GM19240 (cell line): Measurements from ENCODE around the gene EMD.

ENCODE experiments used
- DNase-seq: peaks from one replicate; pipeline ENCODE4 v3.0.0; 2011; ENCODE audit warnings: low spot score; ENCODE audit not compliant: insufficient read length

The EMD gene

GRCh38 chrX:154412468-154412867, 33.4 kb downstream of the EMD start:
- no peak for DNase-seq

DNA sequence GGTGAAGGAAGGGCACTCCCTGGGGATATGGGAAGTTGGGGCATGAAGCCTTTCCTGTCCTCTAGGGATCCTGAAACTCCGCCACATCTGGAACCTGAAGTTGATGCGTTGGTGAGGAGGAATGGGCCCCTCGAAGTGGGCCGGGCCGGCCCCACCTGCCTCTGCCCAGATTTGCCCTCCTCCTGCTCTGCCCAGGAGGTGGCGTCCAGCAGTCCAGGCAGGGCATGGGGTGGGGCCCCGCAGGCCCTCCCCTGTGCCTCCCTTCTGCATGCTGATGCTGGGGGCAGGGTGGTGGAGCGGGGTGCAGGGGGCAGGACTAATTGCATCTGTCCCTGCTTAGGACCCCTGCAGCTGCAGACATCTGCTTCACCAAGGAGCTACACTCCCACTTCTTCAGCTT, 34.0 kb downstream of the EMD start:
- DNase-seq = no peak

DNA sequence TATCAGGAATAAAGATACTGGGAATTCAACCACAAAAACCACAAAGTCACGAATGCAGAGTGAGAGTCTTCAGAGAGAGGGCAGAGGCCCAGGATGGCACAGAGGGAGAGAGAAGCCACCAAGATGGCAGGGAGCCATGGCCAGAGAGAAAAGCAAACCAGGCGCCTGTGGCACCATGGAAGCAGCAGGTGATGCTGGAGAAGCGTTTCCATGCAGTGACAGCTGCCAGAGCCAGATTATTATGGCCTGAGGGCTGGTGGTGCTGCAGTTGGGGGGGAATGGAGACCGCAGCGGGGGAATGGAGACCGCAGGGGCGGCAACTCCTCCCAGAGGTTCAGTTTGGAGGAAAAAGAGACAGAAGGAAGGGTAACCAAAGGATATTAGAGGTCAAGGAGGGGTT, 38.1 kb downstream of the EMD start:
- DNase-seq = no peak

DNA sequence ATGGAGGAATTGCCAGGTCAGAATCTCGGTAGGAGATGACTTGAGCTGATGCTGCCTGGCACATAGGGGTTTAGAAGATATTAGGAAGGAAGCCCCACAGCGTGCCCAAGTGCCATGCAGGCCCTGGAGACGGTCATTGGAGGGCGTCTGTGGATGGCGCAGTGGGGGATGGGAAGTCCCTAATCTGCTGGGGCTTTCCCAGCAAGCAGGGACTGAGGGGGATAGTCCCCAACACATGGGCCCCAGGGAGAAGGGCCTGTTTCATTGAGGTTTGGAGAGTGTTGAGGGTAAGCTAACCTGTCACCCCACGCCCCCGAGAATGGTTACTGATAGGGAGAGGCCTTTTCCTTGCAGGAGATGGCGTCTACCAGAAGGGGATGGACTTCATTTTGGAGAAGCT, 40.1 kb downstream of the EMD start:
- no peak for DNase-seq

GRCh38 chrX:154419688-154420401, 40.8 kb downstream of the EMD start:
- DNase-seq = no peak

GRCh38 chrX:154420402-154420756, 41.3 kb downstream of the EMD start:
- no peak for DNase-seq

DNA sequence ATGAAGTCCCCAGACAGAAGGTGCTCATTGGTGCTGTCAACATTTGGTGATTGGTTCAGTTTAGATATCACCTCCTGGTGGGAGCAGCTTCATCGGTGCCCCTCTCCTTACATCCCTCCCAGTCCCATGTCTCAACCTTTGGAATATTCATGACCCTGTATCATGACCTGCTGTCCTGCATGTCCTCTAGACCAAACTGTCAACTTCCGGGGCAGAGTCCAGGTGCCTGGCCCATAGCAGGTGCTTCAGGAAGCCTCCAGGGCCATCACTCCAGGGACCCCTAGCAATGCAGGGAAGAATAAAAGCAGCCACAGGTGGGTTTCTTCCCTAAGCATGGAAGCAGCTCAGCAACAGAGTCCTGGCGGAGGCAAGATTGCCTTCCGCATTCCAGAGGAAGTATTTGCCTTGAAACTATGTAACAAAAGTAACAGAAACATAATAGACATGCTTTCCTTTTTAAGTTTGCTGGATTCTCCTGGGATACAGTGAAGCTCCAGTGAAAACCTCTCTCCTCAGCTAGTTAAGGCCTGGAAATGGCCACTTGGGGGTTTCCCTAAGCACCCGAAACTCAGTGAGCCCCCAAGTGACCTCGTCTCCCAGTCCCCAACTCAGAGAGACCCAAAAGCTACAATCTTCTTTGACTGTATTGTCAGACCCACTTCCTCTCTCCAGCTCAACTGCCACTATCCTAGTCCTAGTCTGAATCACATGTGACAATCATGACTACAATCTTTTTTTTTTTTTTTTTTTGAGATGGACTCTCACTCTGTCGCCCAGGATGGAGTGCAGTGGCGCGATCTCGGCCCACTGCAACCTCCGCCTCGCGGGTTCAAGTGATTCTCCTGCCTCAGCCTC, 48.0 kb downstream of the EMD start:
- DNase-seq = no peak

GRCh38 chrX:154428176-154429171, 49.4 kb downstream of the EMD start, which contains the start of gene ATP6AP1:
Gene ATP6AP1, plus strand, starts transcription at chrX:154428677. Its CDS starts 16 bp downstream, at chrX:154428693.
- peak; percentile 80 for DNase-seq

DNA sequence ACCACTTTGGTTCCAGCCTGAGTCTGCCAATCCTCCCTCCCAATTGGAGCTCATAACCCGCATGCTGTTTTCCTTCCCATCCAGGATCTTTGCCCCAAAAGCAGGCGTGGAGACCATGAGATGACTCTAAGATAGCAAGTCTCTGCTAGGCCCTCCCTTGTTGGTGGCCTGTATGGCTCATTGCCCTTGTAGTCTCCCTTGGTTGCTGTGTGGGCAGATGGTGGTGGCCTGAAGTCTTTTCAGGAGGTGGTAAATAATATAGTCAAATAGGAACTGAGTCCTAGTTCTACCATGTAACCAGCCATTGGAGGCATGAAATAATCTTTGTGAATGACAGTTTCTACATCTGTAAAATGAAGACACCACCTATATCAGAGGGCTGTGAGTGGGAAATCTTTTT, 50.6 kb downstream of the EMD start:
- no peak for DNase-seq

DNA sequence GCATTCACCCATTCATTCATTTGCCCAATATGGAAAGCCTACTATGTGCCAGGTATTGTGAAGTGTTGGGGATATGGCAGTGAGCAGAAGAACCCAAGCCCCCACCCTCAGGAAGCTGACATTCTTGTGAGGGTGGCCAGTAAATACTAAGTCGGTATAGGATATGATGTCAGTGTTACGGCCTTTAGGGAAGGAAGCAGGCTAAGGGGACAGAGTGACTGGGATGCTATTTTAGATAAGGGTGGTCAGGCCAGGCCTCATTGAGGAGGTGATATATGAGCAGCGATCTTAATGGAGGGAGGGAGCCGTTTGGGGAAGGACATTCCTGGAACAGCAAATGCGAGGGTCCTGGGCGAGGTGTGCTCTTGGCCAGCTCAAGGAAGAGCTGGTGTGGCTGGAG, 51.4 kb downstream of the EMD start:
- DNase-seq = no peak

DNA sequence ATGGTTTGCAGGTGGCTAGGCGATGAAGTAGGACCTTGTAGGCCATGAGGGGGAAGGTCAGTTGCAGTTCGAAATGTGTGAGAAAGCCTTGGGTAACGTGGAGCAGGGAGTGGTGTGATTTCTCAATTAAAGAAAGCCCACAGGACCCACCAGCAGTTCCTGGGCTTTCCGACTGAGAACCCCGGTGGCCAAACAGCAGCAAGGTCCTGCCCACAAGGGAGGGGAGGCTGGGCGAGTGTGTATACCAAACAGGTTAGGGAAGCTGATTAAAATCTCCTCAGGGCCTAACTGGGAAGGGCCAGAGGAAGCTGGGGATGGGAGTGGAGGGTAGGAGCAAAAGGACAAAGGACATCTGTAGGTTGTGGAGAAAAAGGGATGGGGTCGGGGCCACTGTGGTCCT, 51.8 kb downstream of the EMD start:
- no peak for DNase-seq
